IPS-NIHi7 (cell line): ENCODE data around the gene SEMA6A.
A peak's percentile ranks its signal among the peaks of the same experiment; 100 is the strongest.

Experiments
- DNase-seq: peaks from one replicate; pipeline ENCODE4 v3.0.0; 2012; ENCODE audit warnings: mixed read lengths; ENCODE audit errors: extremely low spot score

The SEMA6A gene, protein sequence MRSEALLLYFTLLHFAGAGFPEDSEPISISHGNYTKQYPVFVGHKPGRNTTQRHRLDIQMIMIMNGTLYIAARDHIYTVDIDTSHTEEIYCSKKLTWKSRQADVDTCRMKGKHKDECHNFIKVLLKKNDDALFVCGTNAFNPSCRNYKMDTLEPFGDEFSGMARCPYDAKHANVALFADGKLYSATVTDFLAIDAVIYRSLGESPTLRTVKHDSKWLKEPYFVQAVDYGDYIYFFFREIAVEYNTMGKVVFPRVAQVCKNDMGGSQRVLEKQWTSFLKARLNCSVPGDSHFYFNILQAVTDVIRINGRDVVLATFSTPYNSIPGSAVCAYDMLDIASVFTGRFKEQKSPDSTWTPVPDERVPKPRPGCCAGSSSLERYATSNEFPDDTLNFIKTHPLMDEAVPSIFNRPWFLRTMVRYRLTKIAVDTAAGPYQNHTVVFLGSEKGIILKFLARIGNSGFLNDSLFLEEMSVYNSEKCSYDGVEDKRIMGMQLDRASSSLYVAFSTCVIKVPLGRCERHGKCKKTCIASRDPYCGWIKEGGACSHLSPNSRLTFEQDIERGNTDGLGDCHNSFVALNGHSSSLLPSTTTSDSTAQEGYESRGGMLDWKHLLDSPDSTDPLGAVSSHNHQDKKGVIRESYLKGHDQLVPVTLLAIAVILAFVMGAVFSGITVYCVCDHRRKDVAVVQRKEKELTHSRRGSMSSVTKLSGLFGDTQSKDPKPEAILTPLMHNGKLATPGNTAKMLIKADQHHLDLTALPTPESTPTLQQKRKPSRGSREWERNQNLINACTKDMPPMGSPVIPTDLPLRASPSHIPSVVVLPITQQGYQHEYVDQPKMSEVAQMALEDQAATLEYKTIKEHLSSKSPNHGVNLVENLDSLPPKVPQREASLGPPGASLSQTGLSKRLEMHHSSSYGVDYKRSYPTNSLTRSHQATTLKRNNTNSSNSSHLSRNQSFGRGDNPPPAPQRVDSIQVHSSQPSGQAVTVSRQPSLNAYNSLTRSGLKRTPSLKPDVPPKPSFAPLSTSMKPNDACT

DNA sequence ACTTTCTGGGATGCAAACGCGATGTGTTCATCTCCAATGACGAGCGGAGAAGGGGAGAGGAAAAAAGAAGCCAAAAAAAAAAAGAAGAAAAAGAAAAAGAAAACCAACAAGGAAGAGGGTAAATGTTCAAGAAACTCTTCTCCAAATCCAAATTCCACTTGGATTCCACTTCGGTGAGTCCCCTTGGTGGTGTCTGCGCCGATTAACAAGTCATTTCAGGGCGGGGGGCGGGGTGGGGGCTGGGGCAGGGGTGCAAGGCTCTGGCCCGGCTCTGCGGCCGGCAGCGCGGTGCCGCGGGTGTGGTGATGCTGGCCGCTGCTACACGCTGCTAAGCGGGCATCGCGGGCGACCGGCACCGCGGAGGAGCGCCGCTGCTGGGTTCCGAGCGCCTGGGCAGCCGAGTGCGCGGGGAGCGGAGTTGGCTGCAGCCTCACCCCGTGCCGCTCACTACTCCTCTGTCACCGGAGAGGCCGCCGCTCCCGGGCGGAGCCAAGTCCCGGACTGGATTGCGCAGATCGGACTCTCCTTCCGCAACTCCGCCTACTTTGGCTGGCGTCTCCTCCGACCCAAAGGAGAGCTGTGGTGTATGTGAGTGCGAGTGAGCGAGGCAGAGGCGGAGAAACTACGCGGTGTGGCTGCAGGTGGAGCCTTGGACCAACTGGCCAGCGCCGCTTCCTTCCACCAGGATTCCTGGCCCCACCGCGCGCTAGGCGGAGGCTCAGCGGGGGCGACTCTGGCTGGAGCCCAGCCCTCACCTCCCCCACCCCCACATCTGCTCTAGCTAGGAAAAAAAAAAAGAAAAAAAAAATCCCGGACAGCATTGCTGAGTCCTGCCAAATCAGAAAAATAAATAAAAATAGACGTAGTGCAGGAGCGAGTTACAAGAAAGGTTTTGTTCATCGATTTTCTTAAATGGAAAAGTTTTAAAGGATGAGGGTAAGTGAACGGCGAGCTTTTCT lies at the start of gene SEMA6A:
SEMA6A (minus strand) TSS at position 457 of the 959 bp plus-strand sequence. CDS start 69,879 bp downstream, outside the sequence.
- DNase-seq = peak; percentile 85

DNA sequence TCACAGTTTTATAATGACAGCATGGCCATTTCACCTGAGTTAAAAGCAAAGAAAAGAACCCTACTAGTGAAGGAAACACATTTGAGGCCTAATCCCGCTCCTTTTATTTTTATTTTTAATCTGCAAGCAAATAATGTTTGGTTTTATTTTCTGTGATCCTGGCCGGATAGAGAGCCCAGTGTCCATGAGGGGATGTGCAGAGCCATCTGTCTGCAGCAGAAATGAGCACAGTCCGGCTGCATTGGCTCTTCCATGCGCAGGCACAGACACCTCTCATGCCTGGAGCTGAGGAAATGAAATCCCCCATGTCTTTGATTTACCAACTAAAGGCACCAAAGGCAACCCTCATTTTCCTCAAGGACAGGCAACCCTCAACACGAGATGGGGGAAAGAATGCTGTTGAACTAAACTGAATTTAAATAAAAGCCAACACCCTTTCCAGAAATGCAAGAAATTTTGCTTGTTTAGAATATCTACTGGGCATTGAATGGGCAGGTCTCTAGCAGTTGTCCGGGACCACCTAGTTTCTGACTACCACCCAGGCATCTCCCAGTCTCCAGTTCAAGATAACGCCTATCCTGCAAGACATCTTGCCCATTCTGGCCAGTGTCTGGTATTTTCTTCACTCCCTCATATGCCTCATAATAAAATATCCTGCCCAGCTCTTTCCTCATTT lies 47.9 kb upstream of the SEMA6A start:
- no peak for DNase-seq

DNA sequence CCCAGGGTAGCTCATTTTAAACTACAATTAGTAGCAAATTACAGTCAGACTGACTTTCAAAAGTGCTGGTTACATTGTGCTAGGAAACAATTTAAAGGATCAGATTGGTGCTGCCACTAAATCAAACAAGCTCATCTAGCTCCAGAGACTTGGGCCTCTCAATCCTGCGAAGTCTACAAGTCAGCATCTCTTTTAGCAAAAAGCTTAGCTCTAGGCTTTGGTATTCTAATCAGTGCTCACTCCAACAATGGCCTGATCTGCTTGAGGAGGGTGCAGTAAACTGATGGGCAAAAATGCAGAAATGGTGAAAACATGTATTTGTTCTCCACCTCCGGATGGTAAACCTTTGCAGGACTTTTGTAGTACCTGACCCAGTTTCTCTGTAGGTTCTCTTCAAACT lies 47.0 kb upstream of the SEMA6A start:
- no peak for DNase-seq

DNA sequence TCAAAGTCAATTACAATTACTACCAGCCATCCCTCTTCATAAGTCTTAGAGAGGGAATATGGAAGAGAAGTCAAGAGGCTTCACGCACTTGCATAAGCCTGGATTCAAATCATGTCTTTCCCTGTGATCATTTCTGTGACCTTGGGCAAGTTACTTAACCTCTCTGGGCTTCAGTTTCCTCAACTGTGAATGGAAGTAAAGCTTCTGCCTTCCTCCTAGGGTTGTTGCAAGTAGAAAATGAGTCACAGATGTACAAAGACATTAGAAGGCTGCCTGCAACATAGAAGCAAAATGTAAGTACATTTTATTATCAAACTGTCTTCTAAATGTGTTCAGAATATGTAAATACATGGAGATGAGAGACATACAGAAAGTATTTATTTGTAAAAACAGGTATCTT lies 42.3 kb upstream of the SEMA6A start:
- DNase-seq = no peak

DNA sequence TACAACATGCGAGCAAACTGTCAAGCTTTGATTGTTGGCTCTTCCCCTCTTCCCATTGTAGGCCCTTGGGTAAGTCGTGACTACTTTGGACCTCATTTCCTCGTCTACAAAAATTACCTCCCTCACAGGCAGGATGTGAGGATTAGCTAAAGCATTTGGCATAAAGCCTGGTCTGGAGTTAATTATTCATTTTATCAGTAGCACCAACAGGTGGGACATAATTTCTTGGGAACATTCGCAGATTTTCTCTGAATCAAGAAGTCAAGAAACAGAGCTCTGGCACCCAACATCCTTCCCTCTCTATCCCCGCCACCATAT lies 39.9 kb upstream of the SEMA6A start:
- no peak for DNase-seq

DNA sequence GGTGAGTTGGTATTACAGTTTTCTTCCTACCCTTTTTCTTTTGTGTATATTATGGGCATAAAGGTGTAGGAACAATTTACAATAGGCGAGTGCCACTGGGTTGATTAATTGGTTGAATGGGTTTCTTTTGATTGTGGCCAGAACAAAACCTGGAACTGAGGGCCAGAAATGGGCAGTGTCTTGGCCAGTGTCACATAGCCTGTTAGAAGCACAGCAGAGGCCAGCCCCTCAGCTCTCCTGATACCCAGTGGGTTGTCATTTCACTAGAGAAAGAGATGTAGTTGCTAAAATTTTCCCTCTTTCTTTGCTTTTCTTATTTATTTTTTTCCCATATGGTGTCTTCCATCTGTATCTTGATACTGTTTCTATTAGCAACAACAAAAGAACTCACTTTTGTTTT lies 38.8 kb upstream of the SEMA6A start:
- no peak for DNase-seq

DNA sequence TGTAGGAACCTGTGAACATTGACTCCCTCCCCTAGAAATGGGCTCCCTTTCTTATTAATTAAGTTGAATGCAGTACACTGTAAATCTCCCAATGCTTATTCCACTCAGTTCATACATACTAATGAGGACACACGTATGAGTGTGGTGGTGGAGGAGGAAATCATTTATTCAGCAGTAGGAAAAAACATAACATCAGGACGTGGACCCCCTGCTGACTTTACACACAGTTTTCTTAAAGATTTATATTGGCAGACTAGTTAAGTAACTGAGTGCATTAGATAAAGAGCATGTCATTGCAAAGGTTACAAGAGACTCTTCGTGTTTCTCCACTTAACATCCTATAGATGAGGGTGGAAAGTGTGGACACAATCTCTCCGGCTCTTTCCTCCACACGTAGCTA lies 37.8 kb upstream of the SEMA6A start:
- DNase-seq = no peak

DNA sequence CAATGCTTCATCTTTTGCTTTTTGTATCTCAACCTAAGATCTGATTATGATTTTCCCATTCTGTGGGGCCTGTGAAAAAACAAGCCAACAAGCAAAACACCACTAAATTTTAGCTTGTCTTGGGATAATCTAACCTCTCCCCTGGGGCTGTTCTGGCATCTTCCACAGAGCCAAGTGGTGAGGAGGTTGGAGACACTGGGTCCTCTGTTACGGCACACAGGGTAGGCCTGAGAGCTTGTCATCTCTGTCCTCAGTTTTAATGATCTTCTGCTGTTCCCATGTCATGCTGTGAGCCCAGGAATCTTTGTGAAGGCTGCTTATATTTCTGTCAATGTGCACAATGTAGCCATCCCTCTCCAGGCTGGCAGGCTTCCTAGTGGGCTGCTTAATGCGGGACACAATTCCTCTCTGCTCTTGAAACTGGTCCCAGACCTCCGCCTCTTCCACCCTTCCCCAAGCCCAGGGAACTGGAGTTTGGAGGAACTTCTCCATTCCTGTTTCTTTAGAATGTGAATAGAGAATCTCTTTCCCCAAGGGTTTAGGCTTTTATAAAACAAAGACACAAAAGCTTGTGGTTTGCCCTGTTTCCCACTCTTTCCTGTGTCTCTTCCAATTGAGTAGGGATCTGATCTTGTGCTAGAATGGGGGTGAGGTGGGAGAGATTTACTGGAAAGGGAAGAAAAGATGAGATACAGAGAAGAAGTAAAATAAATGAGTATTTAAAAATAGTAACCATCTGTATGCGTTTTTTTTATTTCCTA lies 30.9 kb upstream of the SEMA6A start:
- DNase-seq = no peak

DNA sequence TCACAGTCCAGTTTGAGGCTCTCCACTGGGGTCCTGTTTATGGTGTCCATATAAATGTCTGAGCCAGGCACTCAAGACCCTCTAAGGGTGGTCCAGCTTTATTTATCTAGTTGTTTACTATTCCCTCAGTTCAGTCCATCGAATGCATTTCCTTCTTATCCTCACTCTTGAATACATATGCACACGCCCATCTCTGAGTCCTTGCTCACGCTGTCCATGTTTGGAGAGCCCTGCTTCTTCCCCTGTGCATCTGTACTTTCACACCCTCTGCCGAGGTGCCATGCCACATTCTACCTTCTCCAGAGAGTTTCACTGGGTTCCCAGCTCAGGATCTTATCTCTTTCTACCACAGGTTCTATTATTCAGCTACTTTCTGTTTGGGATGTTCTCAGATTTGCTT lies 30.2 kb upstream of the SEMA6A start:
- DNase-seq = no peak

DNA sequence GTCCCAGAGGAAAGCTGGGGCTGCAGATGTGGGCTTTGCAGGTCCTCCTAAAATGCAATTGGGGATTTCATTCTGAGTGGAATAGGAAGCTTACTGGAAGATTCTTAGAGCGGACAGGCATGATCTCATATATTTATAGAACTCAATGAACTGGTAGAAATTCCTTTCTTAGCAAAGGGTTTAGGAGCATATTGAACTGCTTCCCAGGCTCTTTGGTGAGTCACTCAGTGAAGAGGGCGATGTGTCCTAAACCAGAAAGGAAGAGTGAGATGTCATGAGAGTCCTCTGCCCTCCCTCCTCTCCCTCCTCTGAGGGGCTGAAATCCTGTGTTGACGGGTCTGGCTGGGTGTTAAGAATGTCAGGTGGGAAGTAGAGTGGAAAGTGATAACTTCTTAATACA lies 26.3 kb upstream of the SEMA6A start:
- DNase-seq = no peak

DNA sequence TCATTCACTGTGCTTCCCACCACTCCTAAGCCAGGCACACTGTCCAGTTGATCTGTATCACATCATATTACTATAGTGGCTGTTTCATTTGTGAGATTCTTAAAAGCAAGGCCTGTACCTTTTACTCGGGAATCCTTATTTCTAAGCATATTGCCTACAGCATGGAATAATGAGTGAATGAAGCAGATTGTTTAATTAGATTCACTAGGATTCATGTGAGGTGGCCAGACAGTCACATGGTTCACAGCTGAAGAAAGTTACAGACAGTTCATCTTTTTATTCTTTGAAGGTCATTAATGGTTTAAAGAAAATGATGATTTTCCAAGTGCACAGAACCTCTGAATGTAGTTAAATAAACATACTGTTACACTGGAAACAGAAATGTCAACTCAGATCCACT lies 24.3 kb upstream of the SEMA6A start:
- DNase-seq = no peak

DNA sequence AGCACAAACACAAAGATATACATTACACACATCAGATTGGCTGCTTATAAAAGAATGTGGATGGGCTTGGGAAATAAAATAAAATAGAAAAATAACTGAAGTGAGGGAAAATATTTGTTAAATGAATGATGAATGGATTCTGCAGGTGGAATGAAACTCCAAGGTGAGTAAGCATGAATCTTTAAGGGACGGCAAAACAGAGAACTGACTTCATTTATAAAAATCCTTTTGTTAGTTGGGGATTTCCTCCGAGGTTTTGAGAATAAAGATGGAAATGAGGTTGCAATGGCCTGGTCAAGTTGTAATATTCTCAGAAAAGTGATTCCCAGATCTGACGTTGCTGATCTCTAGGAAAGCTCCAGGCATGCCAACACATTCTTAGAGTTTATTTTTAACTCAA lies 20.9 kb upstream of the SEMA6A start:
- DNase-seq = no peak

DNA sequence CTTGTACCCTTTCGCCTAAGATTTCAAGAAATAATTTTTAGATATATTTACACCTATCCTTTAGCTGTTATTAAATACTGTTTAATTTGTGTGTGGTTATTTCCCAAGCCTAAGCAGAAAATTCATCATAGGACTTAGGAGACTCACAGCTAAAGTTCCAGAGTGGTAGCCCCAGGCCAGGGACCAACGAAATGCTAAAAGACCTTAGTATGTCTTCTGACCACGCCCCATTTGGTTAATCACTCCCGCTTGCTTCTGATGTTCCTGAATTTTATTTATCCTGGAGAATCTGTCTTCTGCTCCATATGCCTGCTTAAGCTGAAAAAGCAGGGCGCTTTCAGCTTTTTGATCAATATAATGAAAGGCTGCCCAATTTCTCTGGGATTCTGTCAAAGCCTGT lies 18.7 kb upstream of the SEMA6A start:
- DNase-seq = no peak

DNA sequence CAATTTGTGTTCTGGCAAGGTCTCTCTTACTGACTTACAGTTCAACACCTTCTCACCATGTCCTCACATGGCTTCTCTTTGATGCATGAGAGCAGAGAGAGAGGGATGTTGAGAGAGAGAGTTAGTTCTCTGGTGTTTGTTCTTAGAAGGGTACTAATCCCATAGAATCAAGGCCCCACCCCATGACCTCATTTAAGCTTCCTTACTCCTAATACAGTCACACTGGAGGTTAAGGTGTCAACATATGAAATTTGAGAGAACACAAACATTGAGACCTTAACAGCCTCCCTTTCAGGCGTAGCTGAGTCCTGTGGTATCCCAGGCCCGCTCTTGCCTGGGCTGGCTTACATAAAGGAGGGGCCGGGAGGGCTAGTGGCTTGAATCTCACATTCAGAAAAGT lies 10.6 kb upstream of the SEMA6A start:
- DNase-seq = no peak

DNA sequence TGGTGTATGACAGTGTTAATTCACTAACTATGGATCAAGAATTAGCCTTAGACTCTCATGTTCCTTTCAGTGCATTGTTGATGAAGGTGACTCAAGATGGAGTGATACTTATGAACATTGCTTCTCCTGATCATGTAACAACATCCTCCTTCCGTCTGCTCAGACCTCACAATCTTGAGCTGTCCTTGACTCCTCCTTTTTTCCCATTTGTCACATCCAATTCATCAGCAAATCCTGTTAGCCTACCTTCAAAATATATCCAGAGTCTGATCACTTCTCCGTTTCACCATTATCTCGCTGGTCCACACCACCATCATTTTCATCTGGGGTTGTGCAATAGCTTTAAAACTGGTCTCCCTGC lies 9.2 kb upstream of the SEMA6A start:
- no peak for DNase-seq

DNA sequence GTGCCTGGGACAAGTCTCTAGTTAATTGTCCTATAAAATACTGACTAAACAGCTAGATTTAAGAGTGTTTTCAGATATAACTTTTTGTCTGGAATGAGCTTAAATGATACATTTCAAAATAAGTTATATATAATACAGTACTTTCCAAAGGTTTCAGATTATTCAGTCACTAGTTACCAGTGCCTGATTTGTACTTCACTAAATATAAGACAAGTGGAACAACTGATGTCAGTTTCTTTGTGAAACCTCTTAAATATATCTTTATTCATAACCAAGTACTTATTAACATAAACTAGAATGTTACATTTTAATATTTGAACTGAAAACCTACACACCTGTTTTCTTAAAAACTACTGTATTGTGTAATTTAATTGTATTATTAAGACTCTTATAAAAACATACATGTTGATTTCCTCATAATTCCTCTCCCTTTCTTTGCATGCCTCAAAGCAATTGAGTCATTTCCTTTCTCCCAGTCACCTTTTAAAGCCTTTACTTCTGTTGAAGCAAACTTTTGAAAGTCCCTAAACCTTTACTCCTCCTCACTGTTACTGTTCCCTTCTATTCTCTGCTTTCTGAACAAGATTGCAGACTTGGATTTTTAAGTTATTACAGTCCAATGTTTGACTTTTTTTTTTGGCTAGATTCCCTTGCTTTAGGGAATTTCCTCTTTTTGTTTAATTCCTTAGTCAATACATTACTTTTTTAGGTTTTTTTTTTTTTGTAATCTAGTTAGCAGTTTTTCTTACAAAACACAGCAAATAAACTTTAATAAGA lies 8.7 kb upstream of the SEMA6A start:
- DNase-seq = no peak

DNA sequence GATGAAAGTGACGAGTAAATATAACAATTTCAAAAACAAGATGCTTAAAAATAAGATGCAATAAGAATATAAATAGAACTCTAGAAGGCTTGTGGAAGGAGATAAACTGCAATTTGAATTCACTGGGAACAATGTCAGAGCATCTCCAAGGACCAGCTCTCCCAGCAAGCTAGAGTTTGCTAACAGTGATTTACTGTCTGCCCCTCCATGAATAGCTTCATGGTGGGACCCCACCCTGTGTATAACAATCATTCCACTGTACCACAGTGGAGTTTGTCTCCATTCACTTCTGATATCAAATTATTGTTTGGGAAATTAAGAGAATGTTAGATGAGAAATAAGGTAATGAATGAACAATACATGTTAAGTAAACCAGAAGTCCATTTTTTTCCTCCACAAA lies 7.3 kb upstream of the SEMA6A start:
- no peak for DNase-seq

DNA sequence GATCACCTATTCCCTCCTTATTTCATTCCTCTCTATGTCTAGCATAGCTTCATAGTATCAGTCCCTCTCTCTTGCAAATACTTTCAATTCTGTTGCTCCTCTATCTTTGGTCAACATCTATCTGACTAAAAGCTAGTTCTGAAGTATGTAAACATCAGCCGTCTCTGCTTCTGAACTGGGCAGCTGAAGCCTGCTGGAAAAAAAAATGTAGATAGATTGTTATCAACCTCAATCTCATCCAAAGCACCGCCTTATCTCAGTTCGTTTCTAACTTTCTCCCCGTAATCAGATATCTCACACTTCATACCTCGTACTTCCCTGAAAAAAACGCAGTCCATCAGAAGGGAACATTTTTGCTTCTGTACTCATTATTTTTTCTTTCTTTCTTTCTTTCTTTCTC lies 4.5 kb upstream of the SEMA6A start:
- no peak for DNase-seq

DNA sequence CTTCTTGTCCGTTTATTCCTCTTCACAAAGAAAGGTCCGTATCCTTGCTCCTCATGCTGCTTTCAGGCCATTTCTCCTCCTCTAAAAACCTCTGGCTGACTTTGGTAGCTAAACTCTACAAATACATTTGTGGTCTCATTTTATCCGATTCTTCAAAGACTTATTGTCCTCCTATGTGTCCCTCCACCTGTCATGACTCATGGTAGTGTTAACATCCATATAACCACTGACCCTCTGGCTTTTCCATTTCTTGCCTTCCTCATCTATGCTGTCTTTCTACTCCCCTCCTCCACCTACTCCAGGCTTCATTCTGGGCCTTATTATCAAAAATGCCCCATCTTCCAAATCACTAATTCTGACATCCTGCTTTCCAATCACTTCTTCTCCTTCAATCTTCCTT lies 4.1 kb upstream of the SEMA6A start:
- DNase-seq = no peak
